GM12892 (cell line): ENCODE results near the gene DDX49.

Experiments
- POLR2A ChIP-seq: IDR thresholded peaks from 2 replicates; pipeline ENCODE4 v1.6.1; 2011; ENCODE audit warnings: low read depth, low read length, control low read depth
- POLR2AphosphoS5 ChIP-seq: IDR thresholded peaks from 2 replicates; pipeline ENCODE4 v1.6.1; 2011; ENCODE audit warnings: low read depth, low read length, control low read depth
- TAF1 ChIP-seq: IDR thresholded peaks from 2 replicates; pipeline ENCODE4 v1.6.1; 2011; ENCODE audit warnings: low read depth, mild to moderate bottlenecking, control low read depth, low read length, borderline replicate concordance

DNA sequence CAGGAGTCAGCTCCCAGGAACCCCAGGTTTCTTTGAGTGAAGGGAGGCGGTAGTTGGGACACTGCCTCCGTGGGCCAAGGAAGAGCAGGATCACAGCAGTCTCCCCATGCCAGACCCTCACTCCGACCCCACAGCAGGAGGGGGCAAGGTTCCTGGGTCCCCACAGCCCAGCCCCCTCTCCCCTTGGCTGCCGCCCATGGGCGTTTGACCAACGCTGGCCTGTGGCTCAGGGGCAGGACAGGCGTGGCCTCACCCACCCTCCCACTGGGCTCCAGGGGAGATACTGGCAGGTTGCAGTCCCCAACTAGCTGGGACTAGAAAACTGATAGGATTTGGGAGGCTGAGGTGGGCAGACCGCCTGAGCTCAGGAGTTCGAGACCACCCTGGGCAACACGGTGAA lies 9.5 kb upstream of the DDX49 start:
- TF ChIP-seq POLR2A (no peak), POLR2AphosphoS5 (no peak), TAF1 (no peak)
